Neural progenitor cell (in vitro differentiated cells): Measurements from ENCODE around the gene ZNF316.

Experiments
- CTCF ChIP-seq: fragments of 200-600 bp; sonication (generic); IDR thresholded peaks from 2 replicates; pipeline ENCODE4 v1.5.1; 2017; ENCODE audit warnings: antibody characterized with exemption, mild to moderate bottlenecking
- EZH2 ChIP-seq: fragments of 200-600 bp; sonication (generic); IDR thresholded peaks from 2 replicates; pipeline ENCODE4 v1.6.1; 2017; ENCODE audit warnings: antibody characterized with exemption, mild to moderate bottlenecking, moderate library complexity

GRCh38 chr7:6691103-6691502 lies 54.0 kb downstream of the ZNF316 start:
- TF ChIP-seq CTCF = no peak
- no peak for TF ChIP-seq EZH2
